ENCODE results near the gene KRTAP12-1.
"Not testable (repeated sequence)": the region's sequence is repeated elsewhere in the genome, so short reads cannot be mapped to it uniquely, and the experiment has no call there.

DNA sequence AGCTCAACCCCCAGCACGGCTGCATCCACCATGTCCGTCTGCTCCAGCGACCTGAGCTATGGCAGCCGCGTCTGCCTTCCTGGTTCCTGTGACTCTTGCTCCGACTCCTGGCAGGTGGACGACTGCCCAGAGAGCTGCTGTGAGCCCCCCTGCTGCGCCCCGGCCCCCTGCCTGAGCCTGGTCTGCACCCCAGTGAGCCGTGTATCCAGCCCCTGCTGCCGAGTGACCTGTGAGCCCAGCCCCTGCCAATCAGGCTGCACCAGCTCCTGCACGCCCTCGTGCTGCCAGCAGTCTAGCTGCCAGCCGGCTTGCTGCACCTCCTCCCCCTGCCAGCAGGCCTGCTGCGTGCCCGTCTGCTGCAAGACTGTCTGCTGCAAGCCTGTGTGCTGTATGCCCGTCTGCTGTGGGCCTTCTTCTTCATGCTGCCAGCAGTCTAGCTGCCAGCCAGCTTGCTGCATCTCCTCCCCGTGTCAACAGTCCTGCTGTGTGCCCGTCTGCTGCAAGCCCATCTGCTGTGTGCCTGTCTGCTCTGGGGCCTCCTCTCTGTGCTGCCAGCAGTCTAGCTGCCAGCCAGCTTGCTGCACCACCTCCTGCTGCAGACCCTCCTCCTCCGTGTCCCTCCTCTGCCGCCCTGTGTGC lies 15.3 kb upstream of the KRTAP12-1 start, which contains the start of gene KRTAP10-12:
- not testable (repeated sequence) for TF ChIP-seq OSR1 (CRISPR knock-in tag; IDR thresholded peaks at IDR 0.05); PATZ1 (CRISPR knock-in tag; IDR thresholded peaks at IDR 0.05; ENCODE audit: borderline replicate concordance); RARB (CRISPR knock-in tag; IDR thresholded peaks at IDR 0.05); CSDC2 (CRISPR knock-in tag; IDR thresholded peaks at IDR 0.05); PPARA (CRISPR knock-in tag; IDR thresholded peaks at IDR 0.05; ENCODE audit: borderline replicate concordance)

All from SK-N-SH treated with all-trans-retinoic acid at 6 μM for 48 hours (cell line).